ENCODE measurements around the gene FOLR3.
"Not testable (repeated sequence)": the region's sequence is repeated elsewhere in the genome, so short reads cannot be mapped to it uniquely, and the experiment has no call there.

Gene FOLR3

DNA sequence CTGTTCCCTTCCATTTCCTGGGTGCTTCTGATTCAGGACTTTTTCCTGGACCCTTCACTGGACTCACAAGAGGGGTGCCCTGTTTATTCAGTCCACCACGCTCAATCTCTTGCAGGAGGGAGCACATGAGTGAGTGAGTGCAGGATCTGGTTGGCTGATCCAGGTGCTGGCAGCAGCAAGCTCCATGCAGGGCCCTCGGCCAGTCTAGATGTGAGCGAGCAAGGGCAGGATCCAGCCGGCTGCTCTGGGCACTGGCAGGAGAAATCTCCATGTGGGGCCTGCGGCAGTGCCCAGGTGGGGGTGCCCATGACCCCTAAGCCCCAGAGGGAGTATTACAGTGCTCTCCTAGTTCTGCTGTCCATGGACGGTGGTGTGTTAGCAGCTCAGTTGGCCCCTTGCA, 11.5 kb upstream of the FOLR3 start:
- no peak for DNase-seq

DNA sequence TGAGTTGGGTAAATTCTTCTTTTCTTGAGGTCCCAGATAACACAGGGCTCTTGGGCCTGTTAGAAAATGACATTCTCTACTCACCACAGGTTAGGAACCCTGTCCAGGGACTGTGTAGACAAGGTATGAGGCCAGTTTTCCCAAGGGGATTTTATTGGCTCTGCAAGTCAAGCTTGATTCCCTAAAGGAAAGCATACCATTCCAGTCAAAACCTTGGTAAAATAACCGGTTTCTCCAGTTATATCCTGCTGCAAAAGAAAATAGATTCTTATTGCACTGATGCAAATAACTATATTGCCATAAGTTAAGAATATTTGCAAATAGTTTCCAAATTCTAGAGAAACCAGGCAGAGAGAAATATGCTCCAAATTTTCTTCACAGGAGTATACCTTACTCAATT, 9.6 kb upstream of the FOLR3 start:
- no peak for DNase-seq

DNA sequence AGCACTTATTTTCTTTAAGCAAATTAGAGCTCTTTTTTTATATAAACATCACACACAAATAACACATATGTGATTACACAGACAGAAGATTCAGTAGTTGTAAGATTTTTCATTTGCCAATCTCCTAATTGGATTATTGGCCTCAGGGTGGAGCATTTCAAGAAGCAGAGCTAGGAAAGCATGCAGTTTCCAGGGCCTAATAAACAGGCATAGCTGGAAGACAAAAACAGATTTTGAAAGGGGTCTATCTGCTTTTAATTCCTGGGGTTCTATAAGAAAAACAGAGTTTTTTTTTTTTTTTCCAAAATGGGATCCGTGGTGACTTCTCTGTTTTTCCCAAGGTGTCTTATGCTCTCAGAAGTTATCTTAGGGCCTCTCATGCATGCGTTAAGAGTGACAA, 7.6 kb upstream of the FOLR3 start:
- no peak for DNase-seq

DNA sequence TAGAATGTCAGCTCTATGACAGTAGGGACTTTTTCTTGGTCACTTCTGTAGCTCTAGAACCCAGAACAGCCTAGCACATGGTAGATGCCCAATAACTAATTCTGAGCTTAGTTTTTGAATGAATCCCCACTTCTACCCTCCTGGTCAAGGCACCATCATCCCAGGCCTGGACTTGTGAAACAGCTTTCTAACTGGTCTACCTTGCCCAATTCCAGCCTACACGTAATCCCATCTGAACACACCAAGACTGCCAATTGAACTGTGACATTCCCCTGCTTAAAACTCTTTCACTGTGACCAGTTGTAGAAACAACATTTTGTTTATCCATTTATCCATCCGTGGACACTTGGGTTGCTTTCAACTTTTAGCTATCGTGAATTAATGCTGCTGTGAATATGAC, 6.1 kb upstream of the FOLR3 start:
- DNase-seq = no peak

DNA sequence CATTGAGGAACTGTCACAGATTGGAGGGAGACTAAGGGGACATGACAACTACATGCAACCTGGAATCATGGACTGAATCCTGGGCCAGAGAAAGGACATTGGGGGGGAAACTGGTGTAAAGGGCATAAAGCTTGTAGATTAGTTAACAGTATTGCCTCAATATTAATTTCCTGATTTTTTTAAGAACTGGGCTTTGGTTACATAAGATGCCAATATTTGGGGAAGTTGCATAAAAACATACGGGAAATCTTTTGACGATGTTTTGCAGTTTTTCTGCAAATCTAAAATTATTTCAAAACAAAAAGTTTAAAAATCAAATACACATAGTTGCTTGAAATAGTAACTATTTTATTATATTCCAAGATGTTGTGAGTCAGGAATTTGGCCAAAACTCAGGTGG, 2.9 kb upstream of the FOLR3 start:
- no peak for DNase-seq

DNA sequence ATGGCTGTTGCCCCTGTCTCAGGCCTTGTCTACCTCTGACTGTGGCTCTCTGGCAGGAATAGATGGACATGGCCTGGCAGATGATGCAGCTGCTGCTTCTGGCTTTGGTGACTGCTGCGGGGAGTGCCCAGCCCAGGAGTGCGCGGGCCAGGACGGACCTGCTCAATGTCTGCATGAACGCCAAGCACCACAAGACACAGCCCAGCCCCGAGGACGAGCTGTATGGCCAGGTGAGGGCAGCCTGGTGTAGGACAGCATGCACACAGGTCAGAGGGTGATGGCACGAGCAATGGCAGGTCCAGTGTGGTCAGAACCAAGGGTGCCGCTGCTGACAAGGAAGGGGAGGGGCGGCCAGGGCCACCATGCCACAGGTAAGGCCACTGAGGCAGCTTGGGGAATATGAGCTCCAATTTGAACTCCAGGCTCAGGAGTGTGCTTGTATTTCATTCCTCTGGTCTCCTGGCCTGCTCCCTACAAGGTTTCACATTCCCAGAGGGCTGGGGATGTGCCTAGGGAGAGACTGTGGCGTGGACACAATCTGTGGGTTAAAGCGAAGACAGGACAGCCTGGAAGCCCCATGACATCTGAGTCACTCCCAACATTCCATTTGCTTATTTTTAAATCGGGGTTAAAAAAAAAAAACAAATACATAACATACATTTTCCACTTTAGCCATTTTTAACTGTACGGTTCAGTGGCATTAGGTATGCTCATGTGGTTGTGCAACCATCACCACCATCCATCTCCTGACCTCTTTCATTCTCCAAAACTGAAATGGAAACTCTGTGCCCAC, 562 bp downstream of the FOLR3 start:
- DNase-seq = no peak

DNA sequence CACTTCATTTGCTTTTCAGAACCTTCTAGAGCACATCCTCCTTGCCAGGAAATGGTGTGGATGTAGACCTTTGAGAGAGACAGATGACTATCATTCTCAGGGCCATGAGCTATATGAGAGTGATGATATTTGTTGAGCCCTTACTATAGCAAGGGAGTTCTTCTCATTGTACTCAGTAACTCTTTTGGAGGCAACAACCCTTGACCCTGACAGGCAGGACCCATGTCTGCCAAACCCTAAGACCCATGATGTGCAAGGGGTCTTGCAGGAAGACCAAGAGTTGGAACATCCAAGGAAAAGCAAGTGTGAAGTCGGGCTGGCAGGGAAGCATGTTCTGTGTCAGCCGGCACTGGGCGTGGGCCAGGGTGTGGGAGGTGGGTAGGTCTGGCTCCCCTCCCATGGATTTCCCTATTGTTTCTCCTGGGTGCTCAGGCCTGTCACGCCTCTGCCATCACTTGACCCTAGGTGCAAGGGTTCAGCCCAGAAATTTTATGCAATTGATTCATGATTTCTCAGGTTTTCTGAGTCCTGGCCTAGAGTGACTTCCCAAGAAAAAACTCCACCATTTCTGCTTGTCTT, 1.2 kb downstream of the FOLR3 start:
- DNase-seq = no peak

DNA sequence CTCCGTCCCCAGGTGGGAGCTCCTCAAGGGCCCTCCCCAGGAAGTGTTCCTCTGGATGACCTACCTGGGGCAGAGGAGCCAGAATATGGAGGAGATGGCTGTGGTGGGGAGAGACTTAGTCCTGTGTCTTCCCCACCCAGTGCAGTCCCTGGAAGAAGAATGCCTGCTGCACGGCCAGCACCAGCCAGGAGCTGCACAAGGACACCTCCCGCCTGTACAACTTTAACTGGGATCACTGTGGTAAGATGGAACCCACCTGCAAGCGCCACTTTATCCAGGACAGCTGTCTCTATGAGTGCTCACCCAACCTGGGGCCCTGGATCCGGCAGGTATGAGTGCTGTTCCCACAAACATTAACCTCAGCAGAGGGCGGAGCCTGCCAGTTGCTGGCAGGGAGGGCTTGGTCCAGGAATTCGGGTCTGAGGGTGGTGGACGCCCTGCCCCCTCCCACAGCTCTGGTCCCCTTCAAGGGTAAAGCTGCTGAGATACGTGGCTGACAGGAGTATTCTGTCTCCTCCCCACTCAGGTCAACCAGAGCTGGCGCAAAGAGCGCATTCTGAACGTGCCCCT, 3.4 kb downstream of the FOLR3 start:
- DNase-seq = no peak

DNA sequence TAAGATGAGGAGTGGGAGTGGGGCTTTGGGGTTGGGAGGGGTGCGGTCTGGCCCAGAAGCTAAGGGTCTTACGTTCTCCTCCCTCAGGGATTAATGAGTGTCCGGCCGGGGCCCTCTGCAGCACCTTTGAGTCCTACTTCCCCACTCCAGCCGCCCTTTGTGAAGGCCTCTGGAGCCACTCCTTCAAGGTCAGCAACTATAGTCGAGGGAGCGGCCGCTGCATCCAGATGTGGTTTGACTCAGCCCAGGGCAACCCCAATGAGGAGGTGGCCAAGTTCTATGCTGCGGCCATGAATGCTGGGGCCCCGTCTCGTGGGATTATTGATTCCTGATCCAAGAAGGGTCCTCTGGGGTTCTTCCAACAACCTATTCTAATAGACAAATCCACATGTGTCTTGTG, 4.0 kb downstream of the FOLR3 start:
- DNase-seq = no peak

DNA sequence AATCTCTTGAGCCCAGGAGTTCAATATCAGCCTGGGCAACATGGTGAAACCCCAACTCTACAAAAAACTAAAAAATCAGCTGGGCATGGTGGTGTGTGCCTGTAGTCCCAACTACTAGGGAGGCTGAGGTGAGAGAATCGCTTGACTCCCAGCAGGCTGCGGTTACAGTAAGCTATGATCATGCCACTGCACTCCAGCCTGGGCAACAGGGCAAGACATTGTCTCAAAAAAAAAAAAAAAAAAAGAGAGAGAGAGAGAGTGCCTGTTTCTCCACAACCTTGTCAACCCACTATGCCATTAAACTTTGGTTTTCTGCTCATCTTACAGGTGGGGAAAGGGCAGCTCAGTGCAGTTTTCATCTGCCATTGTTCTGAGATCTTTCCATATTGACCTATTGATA, 5.1 kb downstream of the FOLR3 start:
- DNase-seq = no peak

DNA sequence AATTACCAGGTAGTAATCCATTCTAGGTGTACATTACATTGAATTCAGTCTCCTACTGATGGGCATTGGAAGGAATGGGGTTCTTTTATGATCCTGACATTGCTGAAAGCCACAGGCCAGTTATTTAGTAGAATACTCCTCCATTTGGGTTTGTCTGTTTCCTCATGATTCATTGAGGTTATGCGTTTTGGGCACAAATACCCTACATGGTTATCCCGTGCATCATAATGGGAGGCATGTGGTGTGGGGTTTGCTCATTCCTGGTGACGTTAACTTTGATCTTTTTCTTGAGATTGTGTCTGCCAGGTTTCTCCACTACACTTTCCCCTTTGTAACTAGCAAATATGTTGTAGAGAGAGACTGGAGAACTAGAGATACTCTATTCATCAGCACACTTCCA, 5.5 kb downstream of the FOLR3 start:
- DNase-seq = no peak

DNA sequence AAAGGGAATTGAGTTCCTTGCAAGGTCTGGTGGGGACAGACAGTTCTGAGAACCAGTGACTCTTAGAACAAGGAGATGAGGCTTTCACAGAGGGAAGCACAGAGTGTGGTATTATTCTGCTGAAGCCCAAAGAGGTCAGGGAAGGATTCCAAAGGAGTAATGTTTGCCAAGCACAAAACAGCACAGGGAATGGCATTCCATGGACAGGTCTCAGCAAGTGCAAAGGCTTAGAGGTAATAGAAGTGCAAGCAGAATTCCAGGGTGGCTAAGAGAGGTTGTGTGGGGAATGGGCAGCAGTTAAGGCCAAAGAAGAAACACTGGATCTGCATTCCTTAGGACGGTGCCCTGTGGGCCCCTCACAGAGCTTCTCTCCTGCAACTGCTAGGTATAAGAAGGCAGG, 6.6 kb downstream of the FOLR3 start:
- not testable (repeated sequence) for DNase-seq

DNA sequence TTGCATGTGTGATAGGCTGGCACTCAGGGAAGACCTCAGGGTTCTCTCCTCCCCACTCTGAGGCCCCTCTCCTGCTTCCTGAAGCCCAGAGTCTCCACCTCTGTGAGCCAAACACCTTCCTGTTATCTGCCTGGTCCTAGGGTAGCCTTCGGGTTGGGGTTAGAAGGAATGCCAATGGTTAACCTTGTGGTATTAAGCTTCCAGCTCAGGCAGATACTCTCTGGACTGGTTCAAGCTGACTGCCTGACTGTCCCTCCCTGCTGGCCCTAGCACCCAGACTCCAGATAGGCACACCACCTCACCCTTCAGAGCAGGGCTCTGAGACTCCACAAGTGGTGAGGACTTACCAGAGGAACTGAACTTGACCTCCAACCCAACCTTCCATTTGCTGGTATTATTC, 7.0 kb downstream of the FOLR3 start:
- not testable (repeated sequence) for DNase-seq

DNA sequence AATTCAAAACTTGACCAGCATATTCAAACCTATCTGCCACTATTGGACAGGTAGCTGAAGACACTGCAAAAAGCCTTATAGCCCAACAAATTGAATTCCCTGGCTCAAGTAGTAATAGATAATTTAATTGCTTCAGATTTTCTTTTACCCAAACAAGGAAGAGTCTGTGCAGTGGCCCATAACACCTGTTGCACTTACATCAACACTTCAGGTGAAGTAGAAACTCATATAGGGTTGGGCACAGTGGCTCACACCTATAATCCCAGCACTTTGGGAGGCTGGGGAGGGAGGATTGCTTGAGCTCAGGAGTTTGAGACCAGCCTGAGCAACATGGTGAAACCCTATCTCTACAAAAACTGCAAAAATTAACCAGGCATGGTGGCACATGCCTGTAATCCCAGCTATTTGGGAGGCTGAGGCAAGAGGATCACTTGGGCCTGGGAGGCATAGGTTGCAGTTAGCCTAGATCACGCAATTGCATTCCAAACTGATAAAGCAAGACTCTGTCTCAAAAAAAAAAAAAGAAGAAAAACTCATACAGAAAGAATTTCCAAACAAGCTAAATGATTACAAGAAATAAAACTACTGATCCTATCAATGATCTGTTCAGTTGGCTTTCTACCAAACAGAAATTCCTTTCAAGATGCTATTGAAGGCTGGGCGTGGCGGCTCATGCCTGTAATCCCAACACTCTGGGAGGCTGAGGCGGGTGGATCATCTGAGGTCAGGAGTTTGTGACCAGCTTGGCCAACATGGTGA, 9.5 kb downstream of the FOLR3 start:
- DNase-seq = no peak

DNA sequence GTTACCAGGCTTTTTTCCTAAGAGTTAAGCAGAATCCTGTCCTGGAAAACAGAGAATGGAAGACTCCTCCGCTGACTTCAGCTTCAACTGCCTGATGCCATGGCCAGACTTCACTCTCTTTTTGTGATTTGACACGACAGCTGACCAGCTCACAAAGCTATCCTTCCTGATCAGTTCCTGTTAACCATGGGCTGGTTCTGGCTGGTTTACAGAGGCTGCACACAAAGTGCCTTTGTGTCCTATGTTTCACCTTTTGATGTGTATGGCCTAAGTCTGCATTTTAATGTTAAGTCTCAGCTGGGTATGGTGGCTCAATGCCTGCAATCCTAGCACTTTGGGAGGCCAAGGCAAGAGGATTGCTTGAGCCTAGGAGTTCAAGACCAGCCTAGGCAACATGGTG, 11.1 kb downstream of the FOLR3 start:
- no peak for DNase-seq

DNA sequence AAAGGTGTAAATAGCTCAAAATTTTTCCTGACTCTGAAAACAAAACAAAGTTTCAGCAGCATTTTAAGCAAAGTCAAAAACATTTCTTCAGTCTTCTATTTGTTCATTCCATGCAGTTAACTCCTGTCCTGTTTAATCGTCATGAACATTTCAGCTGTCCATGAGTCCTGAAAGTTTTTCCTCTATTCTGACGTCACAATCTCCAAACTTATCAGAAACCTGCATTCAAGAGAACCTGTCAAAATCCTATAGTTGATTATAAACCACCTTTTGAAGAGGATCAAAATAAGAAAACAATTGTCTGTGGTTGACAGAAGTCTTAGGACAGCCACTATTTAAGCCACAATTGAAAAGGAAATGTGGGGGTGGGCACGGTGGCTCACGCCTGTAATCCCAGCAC, 15.4 kb downstream of the FOLR3 start:
- DNase-seq = no peak

DNA sequence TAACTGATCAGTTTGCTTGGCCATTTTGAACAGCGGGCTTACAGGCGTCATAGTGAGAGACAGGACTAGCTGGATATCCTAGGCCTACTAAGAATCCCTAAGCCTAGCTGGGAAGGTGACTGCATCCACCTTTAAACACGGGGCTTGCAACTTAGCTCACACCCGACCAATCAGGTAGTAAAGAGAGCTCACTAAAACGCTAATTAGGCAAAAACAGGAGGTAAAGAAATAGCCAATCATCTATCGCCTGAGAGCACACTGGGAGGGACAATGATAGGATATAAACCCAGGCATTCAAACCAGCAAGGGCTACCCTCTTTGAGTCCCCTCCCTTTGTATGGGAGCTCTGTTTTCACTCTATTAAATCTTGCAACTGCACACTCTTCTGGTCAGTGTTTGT, 18.3 kb downstream of the FOLR3 start:
- DNase-seq = not testable (repeated sequence)

DNA sequence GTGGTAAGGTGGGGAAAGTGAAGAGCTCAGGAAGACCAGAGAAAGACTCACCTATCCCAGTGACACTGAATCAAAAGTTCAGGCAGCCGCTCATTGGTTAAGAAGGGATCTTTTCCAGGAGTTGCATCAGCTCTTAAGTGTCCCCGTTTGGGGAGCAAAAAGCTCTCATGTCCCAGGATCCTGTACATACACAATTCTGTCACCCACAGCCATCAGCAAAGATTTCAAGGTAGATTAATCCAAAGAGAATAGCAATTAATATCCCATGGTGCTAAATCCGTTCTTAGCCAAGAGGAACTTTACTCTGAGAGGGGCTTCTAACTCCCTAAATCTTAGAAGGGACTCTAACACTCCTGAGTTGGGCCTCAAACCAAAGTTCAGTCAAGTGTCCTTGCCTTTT, 19.3 kb downstream of the FOLR3 start:
- no peak for DNase-seq

DNA sequence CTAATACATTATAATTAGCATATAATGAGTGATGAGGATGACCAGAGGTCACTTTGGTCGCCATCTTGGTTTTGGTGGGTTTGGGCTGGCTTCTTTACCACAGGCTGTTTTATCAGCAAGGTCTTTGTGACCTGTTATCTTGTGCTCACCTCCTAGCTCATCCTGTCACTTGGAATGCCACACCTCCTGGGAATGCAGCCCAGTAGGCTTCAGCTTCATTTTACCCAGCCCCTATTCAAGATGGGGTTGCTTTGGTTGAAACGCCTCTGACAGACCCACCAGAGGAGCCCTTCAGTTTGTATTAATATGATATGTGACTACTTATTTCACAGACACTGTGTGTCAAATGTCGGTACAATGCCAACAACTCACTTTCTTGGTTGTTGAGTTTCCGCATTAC, 20.2 kb downstream of the FOLR3 start:
- DNase-seq = no peak

DNA sequence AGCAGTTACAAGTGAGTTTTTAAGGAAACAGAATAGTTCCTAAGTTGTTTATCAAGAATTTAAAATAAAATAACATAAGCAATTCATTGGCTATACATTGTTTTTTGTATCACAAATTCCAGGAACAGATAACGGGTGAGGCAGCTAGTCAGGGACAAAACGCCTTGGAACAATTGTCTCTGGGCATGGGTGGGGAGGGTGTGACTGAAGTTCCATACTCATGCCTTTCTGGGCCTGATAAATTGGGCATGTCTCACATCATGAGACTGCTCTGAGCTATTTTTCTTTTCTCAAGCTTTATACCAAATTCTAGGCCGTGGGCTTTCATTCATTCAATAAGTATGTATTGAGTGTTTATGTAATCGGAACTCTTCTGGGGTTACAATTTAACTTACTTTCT, 21.6 kb downstream of the FOLR3 start:
- no peak for DNase-seq

DNA sequence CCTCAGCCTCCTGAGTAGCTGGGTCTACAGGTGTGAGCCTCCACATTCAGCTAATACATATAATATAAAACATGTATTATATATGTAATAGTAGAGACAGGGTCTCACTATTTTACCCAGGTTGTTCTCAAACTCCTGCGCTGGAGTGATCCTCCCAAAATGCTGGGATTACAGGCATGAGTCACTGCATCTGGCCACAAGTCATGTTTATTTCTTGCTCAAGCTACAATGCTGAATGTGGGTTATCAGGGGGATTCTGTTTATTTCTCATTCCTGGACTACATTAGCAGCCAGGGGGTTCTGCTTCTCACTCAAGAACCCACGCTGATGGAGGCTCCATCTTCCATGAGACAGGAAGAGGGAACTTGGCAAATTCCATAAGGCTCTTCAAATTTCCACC, 24.8 kb downstream of the FOLR3 start:
- DNase-seq = no peak

DNA sequence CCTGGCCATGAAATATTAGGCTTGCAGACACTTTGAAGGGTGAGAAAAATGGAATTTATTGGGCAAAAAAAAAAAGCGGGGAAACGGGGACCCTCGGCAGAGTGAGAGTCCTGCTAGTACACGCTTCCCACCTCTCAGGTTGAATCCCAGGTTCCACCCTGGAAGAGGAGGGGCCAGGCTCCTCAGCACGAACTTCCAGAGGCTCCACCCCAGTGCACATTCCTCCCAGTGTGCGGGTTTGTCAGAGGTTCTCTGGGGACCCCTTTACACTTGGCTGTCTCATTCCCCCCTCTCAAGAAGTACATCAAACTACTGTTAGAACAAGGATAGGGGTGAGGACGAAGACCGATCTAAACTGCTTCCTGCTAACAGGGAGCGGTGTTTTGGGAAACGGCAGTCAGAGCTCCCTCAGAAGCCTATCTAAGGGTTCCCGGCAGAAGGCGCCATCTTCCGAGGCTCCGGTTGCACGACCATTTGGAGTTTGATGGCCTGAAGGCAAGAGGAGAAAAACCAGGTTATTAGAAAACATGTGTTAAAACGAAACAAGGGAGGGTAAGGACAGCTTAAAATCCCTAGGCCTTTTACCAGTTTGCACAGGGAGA, 27.5 kb downstream of the FOLR3 start:
- no peak for DNase-seq

DNA sequence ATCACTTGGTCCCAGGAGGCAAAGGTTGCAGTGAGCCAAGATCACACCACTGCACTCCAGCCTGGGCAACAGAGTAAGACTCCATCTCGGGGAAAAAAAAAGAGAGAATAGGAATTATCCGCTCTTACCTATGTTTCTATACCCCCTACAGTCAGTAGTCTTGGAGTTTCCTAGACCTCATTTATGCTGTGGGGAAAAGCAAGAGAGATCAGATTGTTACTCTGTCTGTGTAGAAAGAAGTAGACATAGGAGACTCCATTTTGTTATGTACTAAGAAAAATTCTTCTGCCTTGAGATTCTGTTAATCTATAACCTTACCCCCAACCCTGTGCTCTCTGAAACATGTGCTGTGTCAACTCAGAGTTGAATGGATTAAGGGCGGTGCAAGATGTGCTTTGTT, 28.7 kb downstream of the FOLR3 start:
- DNase-seq = not testable (repeated sequence)

Data from activated CD8-positive, alpha-beta memory T cell treated with anti-CD3 and anti-CD28 coated beads, Interleukin-2, amount 50 U/mL, for 4 hours (primary cell).